BLaER1 treated with 17β-estradiol and CSF1 and Interleukin-3, amounts not matched to agents 10 nM and 100 nM (cell line): ENCODE results near the gene MYH16.
"Not testable (repeated sequence)": the region's sequence is repeated elsewhere in the genome, so short reads cannot be mapped to it uniquely, and the experiment has no call there.

Source experiments
- H3K27ac ChIP-seq, 11 experiments: shearing (Covaris generic); formaldehyde crosslinking; 2 replicates each; pipeline ENCODE4 v1.8.1; 2022
- H3K27me3 ChIP-seq, 11 experiments: shearing (Covaris generic); formaldehyde crosslinking; 2 replicates each; pipeline ENCODE4 v1.8.1; 2022
- H3K36me3 ChIP-seq, 11 experiments: shearing (Covaris generic); formaldehyde crosslinking; 2 replicates each; pipeline ENCODE4 v1.8.1; 2022
- H3K4me1 ChIP-seq, 10 experiments: shearing (Covaris generic); formaldehyde crosslinking; 2 replicates each; pipeline ENCODE4 v1.8.1; 2022
- H3K4me2 ChIP-seq, 11 experiments: shearing (Covaris generic); formaldehyde crosslinking; 2 replicates each; pipeline ENCODE4 v1.8.1; 2022
- H3K4me3 ChIP-seq, 10 experiments: shearing (Covaris generic); formaldehyde crosslinking; 2 replicates each; pipeline ENCODE4 v1.8.1; 2022
- H3K9ac ChIP-seq, 11 experiments: shearing (Covaris generic); formaldehyde crosslinking; 2 replicates each; pipeline ENCODE4 v1.8.1; 2022
- H3K9me3 ChIP-seq, 11 experiments: shearing (Covaris generic); formaldehyde crosslinking; replicated peaks in 1 of 11; 2 replicates each; pipeline ENCODE4 v1.8.1; 2022
- H4K20me1 ChIP-seq, 11 experiments: shearing (Covaris generic); formaldehyde crosslinking; 2 replicates each; pipeline ENCODE4 v1.8.1; 2022
- Cebpa-rat ChIP-seq, 11 experiments: shearing (Covaris generic); IDR thresholded peaks; 2 replicates each; pipeline ENCODE4 v1.8.1; 2022

MYH16 gene

DNA sequence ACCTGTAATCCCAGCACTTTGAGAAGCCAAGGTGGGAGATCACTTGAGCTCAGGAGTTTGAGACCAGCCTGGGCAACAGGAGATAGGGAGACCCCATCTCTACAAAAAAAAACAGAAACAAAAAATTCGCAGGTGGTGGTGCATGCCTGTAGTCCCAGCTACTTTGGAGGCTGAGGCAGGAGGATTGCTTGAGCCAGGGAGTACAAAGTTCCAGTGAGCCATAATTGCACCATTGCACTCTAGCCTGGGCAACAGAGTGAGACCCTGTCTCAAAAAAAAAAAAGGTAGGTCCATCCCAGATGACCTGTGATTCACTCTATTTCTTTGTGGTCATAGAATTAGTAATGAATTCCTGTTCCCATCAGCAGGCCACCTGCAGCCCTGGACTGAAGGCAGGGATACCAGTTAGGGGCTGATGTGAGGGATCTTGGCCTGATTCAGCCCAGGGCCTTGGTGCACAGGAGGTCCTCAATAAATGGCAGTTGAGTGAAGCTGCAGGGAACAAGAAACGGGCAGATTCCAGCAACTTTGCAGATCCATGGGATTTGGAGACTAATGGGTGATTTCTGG lies at the start of gene MYH16:
TSS of gene MYH16 (plus strand) at position 364 of the 570 bp plus-strand sequence.
- TF ChIP-seq Cebpa-rat (IDR thresholded peaks at IDR 0.05), result no peak
- H3K36me3 ChIP-seq, result no peaks in the 10 kb centered on the region
- H3K27ac ChIP-seq, result peak within 1 kb of the TSS in 7 of 11 experiments; percentile 7 to 53 (median 44); a peak in 11 of 22 replicates
- no peaks in the 10 kb centered on the region for H4K20me1 ChIP-seq
- no peaks in the 10 kb centered on the region; a peak in 1 of 22 replicates for H3K27me3 ChIP-seq
- no peaks in the 10 kb centered on the region for H3K9me3 ChIP-seq
- H3K4me2 ChIP-seq, result peak within 1 kb of the TSS; percentile 36 to 86 (median 76)
- H3K4me3 ChIP-seq, result no peak within 1 kb of the TSS
- H3K9ac ChIP-seq, result 0 out of 22 replicates have a peak within 1 kb of the TSS, but pooled peaks of 1 of the 11 experiments have one; percentile 4
- H3K4me1 ChIP-seq, result peaks cover 25 to 65% (median 58%) of the 10 kb centered on the region in 10 experiments

DNA sequence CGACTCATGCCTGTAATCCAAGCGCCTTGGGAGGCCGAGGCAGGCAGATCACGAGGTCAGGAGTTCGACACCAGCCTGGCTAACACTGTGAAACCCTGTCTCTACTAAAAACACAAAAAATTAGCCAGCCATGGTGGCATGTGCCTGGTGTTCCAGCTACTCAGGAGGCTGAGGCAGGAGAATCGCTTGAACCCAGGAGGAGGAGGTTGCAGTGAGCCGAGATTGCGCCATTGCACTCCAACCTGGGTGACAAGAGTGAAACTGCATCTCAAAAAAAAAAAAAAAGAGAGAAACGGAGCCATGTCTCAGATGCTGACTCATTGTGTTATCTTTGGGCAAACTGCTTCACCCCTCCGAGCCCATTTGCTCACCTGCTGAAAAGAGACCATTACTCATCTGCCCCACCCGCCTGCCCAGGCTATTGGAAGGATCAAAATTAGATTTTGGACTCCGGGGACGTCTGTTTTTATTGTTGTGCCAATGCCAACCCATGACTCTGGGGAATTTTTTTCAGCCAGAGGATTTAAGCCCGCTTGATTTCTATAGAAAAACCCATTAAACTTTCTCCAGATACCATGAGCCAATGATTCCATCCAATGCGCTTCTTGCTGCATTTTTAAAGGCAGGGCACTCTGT lies 48.3 kb upstream of the MYH16 start:
- Histone ChIP-seq H3K9ac (peak overlapping the region in 5 of 11 experiments; percentile 15 to 55 (median 36); a peak in 8 of 22 replicates), H3K4me2 (peak overlapping the region; percentile 25 to 72 (median 57); a peak in 21 of 22 replicates), H3K27ac (peak overlapping the region in 9 of 11 experiments; percentile 12 to 70 (median 54); a peak in 13 of 22 replicates), H3K4me1 (peaks cover 10 to 28% (median 21%) of the 10 kb centered on the region in 10 experiments)
- H3K36me3 ChIP-seq, H4K20me1 ChIP-seq, H3K9me3 ChIP-seq, H3K27me3 ChIP-seq, H3K4me3 ChIP-seq: not testable (repeated sequence)
- peak in 7 of 11 experiments; percentile 21 to 78 (median 55); a peak in 8 of 22 replicates for TF ChIP-seq Cebpa-rat (IDR thresholded peaks at IDR 0.05)

- no peaks in the 10 kb centered on the region for H3K36me3 ChIP-seq
- peak overlapping the region; percentile 25 to 72 (median 57); a peak in 21 of 22 replicates for H3K4me2 ChIP-seq
- H4K20me1 ChIP-seq, result no peaks in the 10 kb centered on the region
- H3K9me3 ChIP-seq, result peaks cover 0 to 3% (median 0%) of the 10 kb centered on the region in 11 experiments; a peak in 1 of 22 replicates
- H3K9ac ChIP-seq, result peak overlapping the region in 5 of 11 experiments; percentile 15 to 55 (median 36); a peak in 8 of 22 replicates
- H3K27ac ChIP-seq, result peak overlapping the region in 8 of 11 experiments; percentile 12 to 70 (median 56); a peak in 12 of 22 replicates
- no peak for TF ChIP-seq Cebpa-rat (IDR thresholded peaks at IDR 0.05)
- no peak overlapping the region for H3K4me3 ChIP-seq
- H3K4me1 ChIP-seq, result peaks cover 10 to 28% (median 21%) of the 10 kb centered on the region in 10 experiments
- H3K27me3 ChIP-seq, result no peaks in the 10 kb centered on the region
Observed at GRCh38 chr7:99224899-99225265, 47.8 kb upstream of the MYH16 start.

DNA sequence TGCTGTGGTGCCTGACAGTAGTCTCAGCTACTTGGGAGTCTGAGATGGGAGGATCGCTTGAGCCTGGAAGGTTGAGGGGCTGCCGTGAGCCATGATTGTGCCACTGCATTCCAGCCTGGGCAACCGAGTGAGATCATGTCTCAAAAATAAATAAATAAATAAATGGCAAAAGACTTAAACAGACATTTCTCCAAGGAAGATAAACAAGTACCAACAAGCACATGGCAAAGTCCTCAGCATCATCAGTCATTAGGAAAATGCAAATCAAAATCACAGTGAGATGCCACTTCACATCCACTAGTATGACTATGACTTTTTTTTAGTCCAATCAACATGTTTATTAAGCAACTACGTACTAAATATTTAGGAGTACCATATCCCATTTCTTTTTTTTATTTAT lies 43.4 kb upstream of the MYH16 start:
- no peak overlapping the region for H3K4me2 ChIP-seq
- H4K20me1 ChIP-seq, result no peaks in the 10 kb centered on the region
- H3K4me3 ChIP-seq, result no peak overlapping the region
- no peak overlapping the region for H3K9ac ChIP-seq
- H3K36me3 ChIP-seq, result no peaks in the 10 kb centered on the region
- H3K27ac ChIP-seq, result no peak overlapping the region
- no peaks in the 10 kb centered on the region for H3K9me3 ChIP-seq
- TF ChIP-seq Cebpa-rat (IDR thresholded peaks at IDR 0.05), result no peak
- H3K4me1 ChIP-seq, result peaks cover 6 to 29% (median 19%) of the 10 kb centered on the region in 10 experiments
- no peaks in the 10 kb centered on the region for H3K27me3 ChIP-seq

GRCh38 chr7:99232082-99232770 lies 40.4 kb upstream of the MYH16 start:
- Histone ChIP-seq H3K4me3 (no peak overlapping the region), H3K9me3 (peaks cover 0 to 2% (median under 1%) of the 10 kb centered on the region in 11 experiments; a peak in 6 of 22 replicates)

GRCh38 chr7:99232955-99233354 lies 39.7 kb upstream of the MYH16 start:
- H3K4me2 ChIP-seq, result 0 out of 22 replicates have a peak overlapping the region, but pooled peaks of 1 of the 11 experiments have one; percentile 21

More at GRCh38 chr7:99232082-99232770, 40.4 kb upstream of the MYH16 start:
- peak overlapping the region in 4 of 11 experiments; percentile 10 to 21 (median 12); a peak in 2 of 22 replicates for H3K4me2 ChIP-seq
- peaks cover 0 to 12% (median 5%) of the 10 kb centered on the region in 10 experiments; a peak in 8 of 20 replicates for H3K4me1 ChIP-seq
- no peaks in the 10 kb centered on the region for H3K36me3 ChIP-seq
- no peaks in the 10 kb centered on the region for H4K20me1 ChIP-seq
- H3K27ac ChIP-seq, result no peak overlapping the region
- H3K27me3 ChIP-seq, result no peaks in the 10 kb centered on the region
- no peak overlapping the region for H3K9ac ChIP-seq
- TF ChIP-seq Cebpa-rat (IDR thresholded peaks at IDR 0.05), result no peak

GRCh38 chr7:99234185-99234584 lies 38.5 kb upstream of the MYH16 start:
- Histone ChIP-seq H3K27me3 (no peaks in the 10 kb centered on the region), H3K9me3 (peaks cover 0 to 12% (median 7%) of the 10 kb centered on the region in 11 experiments; a peak in 7 of 22 replicates), H3K9ac (no peak overlapping the region), H3K36me3 (no peaks in the 10 kb centered on the region), H3K27ac (no peak overlapping the region), H3K4me1 (peaks cover 0 to 8% (median 5%) of the 10 kb centered on the region in 10 experiments; a peak in 8 of 20 replicates), H3K4me2 (no peak overlapping the region), H4K20me1 (no peaks in the 10 kb centered on the region), H3K4me3 (no peak overlapping the region)
- peak in 1 of 11 experiments; percentile 31; a peak in 1 of 22 replicates for TF ChIP-seq Cebpa-rat (IDR thresholded peaks at IDR 0.05)

More at GRCh38 chr7:99232955-99233354, 39.7 kb upstream of the MYH16 start:
- not testable (repeated sequence) for H3K27ac ChIP-seq, H3K9ac ChIP-seq, H3K4me3 ChIP-seq, H3K9me3 ChIP-seq, H3K27me3 ChIP-seq, H4K20me1 ChIP-seq, H3K36me3 ChIP-seq
- peaks cover 0 to 12% (median 5%) of the 10 kb centered on the region in 10 experiments; a peak in 8 of 20 replicates for H3K4me1 ChIP-seq

- no peak overlapping the region for H3K27ac ChIP-seq
- TF ChIP-seq Cebpa-rat (IDR thresholded peaks at IDR 0.05), result no peak
Observed at GRCh38 chr7:99235925-99236324, 36.7 kb upstream of the MYH16 start.

DNA sequence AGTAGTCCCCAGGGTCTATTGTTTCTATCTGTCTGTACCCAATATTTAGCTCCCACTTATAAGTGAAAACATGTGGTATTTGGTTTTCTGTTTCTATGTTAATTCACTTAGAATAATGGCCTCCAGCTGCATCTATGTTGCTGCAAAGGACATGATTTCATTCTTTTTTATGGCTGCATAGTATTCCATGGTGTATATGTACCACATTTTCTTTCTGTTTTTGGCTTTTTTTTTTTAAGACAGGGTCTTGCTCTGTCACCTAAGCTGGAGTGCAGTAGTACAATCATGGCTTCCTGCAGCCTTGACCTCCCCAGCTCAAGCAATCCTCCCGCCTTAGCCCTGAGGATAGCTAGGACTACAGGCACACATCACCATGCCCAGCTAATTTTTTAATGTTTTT lies 34.8 kb upstream of the MYH16 start:
- not testable (repeated sequence) for H3K27me3 ChIP-seq, H3K36me3 ChIP-seq, H3K4me2 ChIP-seq

More at GRCh38 chr7:99235925-99236324, 36.7 kb upstream of the MYH16 start:
- Histone ChIP-seq H3K4me1 (peaks cover 0 to 16% (median 5%) of the 10 kb centered on the region in 10 experiments; a peak in 11 of 20 replicates), H3K4me3 (no peak overlapping the region), H4K20me1 (no peaks in the 10 kb centered on the region), H3K4me2 (no peak overlapping the region), H3K9ac (no peak overlapping the region), H3K27me3 (no peaks in the 10 kb centered on the region), H3K9me3 (peaks cover 0 to 12% (median 7%) of the 10 kb centered on the region in 11 experiments; a peak in 7 of 22 replicates), H3K36me3 (no peaks in the 10 kb centered on the region)

More for the DNA sequence above, 34.8 kb upstream of the MYH16 start:
- H3K4me1 ChIP-seq, result peaks cover 0 to 11% (median 3%) of the 10 kb centered on the region in 10 experiments; a peak in 9 of 20 replicates
- not testable (repeated sequence) for H3K4me3 ChIP-seq, H3K27ac ChIP-seq, H3K9ac ChIP-seq, H4K20me1 ChIP-seq
- peaks cover 0 to 12% (median 7%) of the 10 kb centered on the region in 11 experiments; a peak in 7 of 22 replicates for H3K9me3 ChIP-seq
